ENCODE measurements around the gene ZDHHC18.

DNA sequence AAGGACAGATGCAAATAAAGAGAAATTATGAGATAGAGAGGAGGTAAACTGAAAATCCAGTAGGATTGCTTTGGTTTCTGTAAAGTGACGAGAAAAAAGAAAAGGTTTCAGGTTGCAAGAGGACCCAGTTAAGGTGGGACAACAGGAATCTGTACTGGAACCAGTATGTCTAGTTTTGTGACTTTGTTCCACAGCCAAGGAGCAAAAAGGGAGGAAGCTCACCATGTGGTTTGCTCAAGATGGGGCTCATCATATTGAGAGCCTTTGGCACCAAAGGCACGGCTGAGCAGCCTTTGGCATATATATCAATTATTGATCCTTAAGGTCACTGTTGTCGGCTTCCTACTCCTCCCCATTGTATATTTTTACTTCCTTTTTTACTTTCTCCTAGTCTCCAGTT, 1.8 kb upstream of the ZDHHC18 start:
- no peak for TF ChIP-seq POLR2A (IDR thresholded peaks at IDR 0.05)
- TF ChIP-seq, protein P1, sequence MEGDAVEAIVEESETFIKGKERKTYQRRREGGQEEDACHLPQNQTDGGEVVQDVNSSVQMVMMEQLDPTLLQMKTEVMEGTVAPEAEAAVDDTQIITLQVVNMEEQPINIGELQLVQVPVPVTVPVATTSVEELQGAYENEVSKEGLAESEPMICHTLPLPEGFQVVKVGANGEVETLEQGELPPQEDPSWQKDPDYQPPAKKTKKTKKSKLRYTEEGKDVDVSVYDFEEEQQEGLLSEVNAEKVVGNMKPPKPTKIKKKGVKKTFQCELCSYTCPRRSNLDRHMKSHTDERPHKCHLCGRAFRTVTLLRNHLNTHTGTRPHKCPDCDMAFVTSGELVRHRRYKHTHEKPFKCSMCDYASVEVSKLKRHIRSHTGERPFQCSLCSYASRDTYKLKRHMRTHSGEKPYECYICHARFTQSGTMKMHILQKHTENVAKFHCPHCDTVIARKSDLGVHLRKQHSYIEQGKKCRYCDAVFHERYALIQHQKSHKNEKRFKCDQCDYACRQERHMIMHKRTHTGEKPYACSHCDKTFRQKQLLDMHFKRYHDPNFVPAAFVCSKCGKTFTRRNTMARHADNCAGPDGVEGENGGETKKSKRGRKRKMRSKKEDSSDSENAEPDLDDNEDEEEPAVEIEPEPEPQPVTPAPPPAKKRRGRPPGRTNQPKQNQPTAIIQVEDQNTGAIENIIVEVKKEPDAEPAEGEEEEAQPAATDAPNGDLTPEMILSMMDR (IDR thresholded peaks at IDR 0.05) = no peak
- no peak for TF ChIP-seq POLR2AphosphoS5 (IDR thresholded peaks at IDR 0.05)
- no peak for TF ChIP-seq EP300 (IDR thresholded peaks at IDR 0.05)

Measured in suprapubic skin (tissue), 4 donors.